Omental fat pad (tissue), 4 donors: ENCODE measurements around the gene CD3E. TPM values are rescaled to one million over a fixed set of nuclear protein-coding genes. Genes with fewer than 3 reads are reported as not detected.

Source experiments
- ATAC-seq: fragments of 150-250 bp; one replicate; pipeline ENCODE4 v1.9.1; 2016; ENCODE audit warnings: mild to moderate bottlenecking, moderate library complexity; ENCODE audit not compliant: low FRiP score
- DNase-seq: peaks from one replicate; pipeline ENCODE4 v3.0.0-alpha.2; 2019; ENCODE audit warnings: low spot score
- CTCF ChIP-seq, 3 donors: fragments of 450-650 bp; IDR thresholded peaks; one replicate each; pipeline ENCODE4 v1.5.1; 2016 to 2017; ENCODE audit warnings: antibody characterized with exemption in 3 of 3, mild to moderate bottlenecking in 3 of 3, moderate library complexity in 2 of 3
- total RNA-seq, 4 donors: library from RNA; depleted of rRNA; stranded (reverse); fragments of >200 nt; gene quantifications; one replicate each; pipeline ENCODE4 v1.1.0, GENCODE V29; 2016

Gene CD3E
- total RNA-seq, 4 donors from 2014 or later = 2.8 to 4.1 (median 3.0) TPM

- no peak for ATAC-seq
- no peak for TF ChIP-seq CTCF (IDR thresholded peaks at IDR 0.05)
- DNase-seq = no peak
These were observed 15.1 kb upstream of the CD3E start for GRCh38 chr11:118289401-118289800.

- TF ChIP-seq CTCF (IDR thresholded peaks at IDR 0.05) = no peak
- DNase-seq (no peak), ATAC-seq (no peak)
These were observed 13.6 kb upstream of the CD3E start for GRCh38 chr11:118290923-118291322.

- no peak for TF ChIP-seq CTCF (IDR thresholded peaks at IDR 0.05)
- ATAC-seq (no peak), DNase-seq (no peak)
These were observed 12.9 kb upstream of the CD3E start for GRCh38 chr11:118291477-118292135.

- ATAC-seq = no peak
- no peak for DNase-seq
- no peak for TF ChIP-seq CTCF (IDR thresholded peaks at IDR 0.05)
These were observed 10.5 kb upstream of the CD3E start for GRCh38 chr11:118294053-118294452.

GRCh38 chr11:118295199-118295598 is 9.3 kb upstream of the CD3E start:
- no peak for ATAC-seq
- DNase-seq = no peak
- no peak for TF ChIP-seq CTCF (IDR thresholded peaks at IDR 0.05)

- no peak for TF ChIP-seq CTCF (IDR thresholded peaks at IDR 0.05)
- ATAC-seq (no peak), DNase-seq (no peak)
These were observed 8.6 kb upstream of the CD3E start for GRCh38 chr11:118295815-118296454.

GRCh38 chr11:118301600-118302195 is 2.8 kb upstream of the CD3E start:
- TF ChIP-seq CTCF (IDR thresholded peaks at IDR 0.05) = no peak
- DNase-seq (no peak), ATAC-seq (no peak)
